Measurements from ENCODE around the gene NEURL1. TPM values are rescaled to one million over a fixed set of nuclear protein-coding genes. Genes with fewer than 3 reads are reported as not detected.

Gene NEURL1
- total RNA-seq, 2 donors from 2014 or later, result 2.5 to 3.5 TPM

- DNase-seq (no peak), ATAC-seq (replicated peaks in 1 of 2) (no peak)
- Mint-ChIP-seq H3K4me1 (ENCODE audit: low read depth) (no peaks in the 10 kb centered on the region), H3K27me3 (ENCODE audit: low read depth) (no peaks in the 10 kb centered on the region), H3K27ac (no peak overlapping the region), H3K36me3 (ENCODE audit: insufficient read depth in 2 of 2) (no peaks in the 10 kb centered on the region), H3K9me3 (no peaks in the 10 kb centered on the region), H3K4me3 (no peak overlapping the region)
These were observed 147.1 kb downstream of the NEURL1 start for GRCh38 chr10:103640436-103641181.

- no peak for DNase-seq
- H3K27ac Mint-ChIP-seq, result no peak overlapping the region
- no peaks in the 10 kb centered on the region for H3K4me1 Mint-ChIP-seq (ENCODE audit: low read depth)
- no peaks in the 10 kb centered on the region for H3K27me3 Mint-ChIP-seq (ENCODE audit: low read depth)
- no peaks in the 10 kb centered on the region for H3K36me3 Mint-ChIP-seq (ENCODE audit: insufficient read depth in 2 of 2)
- H3K9me3 Mint-ChIP-seq, result no peaks in the 10 kb centered on the region
- ATAC-seq (replicated peaks in 1 of 2), result no peak
- H3K4me3 Mint-ChIP-seq, result no peak overlapping the region
These were observed 147.8 kb downstream of the NEURL1 start for GRCh38 chr10:103641326-103641725.

Other genes with a start within 250 kb of the NEURL1 start
- gene RPEL1, start 247.8 kb upstream of the NEURL1 start, total RNA-seq, result under 1 TPM in 1 of 2 donors, not detected in 1; 0.12 TPM
- gene INA, start 216.6 kb upstream of the NEURL1 start, total RNA-seq, result under 1 TPM; 0.23 to 0.46 TPM
- gene PCGF6, start 142.6 kb upstream of the NEURL1 start, total RNA-seq, result 10 to 100 TPM; 14.5 to 15.2 TPM
- 1 to 10 TPM; 8.6 to 9.5 TPM for gene TAF5, start 125.7 kb upstream of the NEURL1 start, total RNA-seq
- gene ATP5MK, start 97.2 kb upstream of the NEURL1 start, total RNA-seq, result 100 to 1,000 TPM; 245 to 260 TPM
- 10 to 100 TPM; 41.2 to 54.0 TPM for gene PDCD11, start 97.1 kb upstream of the NEURL1 start, total RNA-seq
- gene CALHM2, start 41.3 kb upstream of the NEURL1 start, total RNA-seq, result 10 to 100 TPM; 11.6 to 18.8 TPM
- not detected for gene CALHM1, start 34.8 kb upstream of the NEURL1 start, total RNA-seq
- gene CALHM3, start 14.5 kb upstream of the NEURL1 start, total RNA-seq, result not detected

Data from activated T-cell treated with anti-CD3 and anti-CD28 coated beads, Interleukin-2, amount 50 U/mL, for 72 hours (primary cell).